Measurements from ENCODE around the gene EBF3. TPM values are rescaled to one million over a fixed set of nuclear protein-coding genes. Genes with fewer than 3 reads are reported as not detected.

EBF3 gene
- total RNA-seq, 1 experiment from 2014 or later: not detected

DNA sequence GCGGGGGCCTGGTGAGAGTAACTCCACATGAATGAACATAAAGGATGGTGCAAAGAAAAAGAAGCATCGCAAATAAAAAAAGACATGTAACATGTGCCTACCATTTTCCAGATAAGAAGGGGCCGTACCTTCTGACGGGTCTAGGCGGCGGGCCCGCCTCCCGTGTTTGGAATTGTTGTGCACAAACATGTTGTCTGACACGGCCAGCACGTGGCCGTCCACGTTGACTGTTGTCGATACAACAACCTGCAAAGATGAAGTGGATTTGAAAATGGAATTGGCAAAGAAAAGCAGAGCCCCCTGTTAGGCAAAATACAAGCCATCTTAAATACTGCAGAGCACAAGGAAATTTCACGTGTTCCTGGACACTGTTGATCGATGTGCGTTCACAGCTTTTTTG, 90.7 kb downstream of the EBF3 start:
- no peak for DNase-seq (ENCODE audit: low spot score)

DNA sequence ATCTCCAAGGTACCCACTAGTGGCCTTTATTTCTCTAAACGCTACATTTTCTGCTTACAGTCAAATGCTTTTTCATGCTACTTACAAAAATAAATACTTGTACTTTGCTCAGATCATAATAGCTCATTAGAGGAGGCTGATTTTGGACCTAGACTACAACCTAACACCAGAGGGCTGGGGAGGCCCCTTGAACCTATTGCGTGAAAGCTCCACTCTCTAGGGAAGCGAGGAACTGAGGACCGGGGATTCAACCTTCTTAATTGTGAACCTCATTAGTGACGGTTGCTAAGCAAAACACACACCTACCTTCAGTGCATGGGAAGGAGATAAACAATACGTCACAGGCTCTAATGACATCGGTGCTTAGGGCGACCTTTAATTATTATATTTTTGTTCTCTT, 92.1 kb downstream of the EBF3 start:
- DNase-seq (ENCODE audit: low spot score): no peak

DNA sequence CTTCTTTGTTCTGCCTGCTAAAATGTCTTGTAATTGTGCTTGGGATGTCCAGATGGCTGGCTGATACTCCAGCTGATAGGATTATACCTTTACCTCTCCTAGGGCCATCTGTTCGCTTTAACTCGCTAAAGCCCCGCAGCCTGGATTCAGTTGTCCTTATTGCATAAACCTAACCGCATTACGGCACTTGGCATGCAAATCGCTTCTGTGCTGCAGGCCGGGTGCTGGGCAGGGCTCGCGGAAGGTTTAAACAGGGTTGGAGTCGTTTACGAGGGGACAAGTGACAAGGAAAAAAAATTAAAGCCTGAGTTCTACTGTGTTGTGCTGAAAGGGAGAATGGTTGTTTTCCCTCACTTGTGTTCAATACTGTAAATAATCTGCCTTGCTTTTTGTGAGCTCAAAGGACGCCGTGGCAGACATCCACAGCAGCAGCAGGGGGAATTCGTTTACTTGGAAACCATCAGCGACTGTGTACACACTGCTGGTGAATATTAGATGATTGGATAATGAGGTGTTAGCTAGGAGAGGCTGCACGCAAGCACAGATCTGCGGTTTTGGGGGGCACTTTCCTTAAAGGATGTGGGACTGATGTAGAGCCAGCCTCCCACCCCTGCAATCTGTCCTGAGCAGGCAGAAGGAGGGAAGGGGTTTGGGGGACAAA, 93.0 kb downstream of the EBF3 start:
- DNase-seq (ENCODE audit: low spot score): no peak

DNA sequence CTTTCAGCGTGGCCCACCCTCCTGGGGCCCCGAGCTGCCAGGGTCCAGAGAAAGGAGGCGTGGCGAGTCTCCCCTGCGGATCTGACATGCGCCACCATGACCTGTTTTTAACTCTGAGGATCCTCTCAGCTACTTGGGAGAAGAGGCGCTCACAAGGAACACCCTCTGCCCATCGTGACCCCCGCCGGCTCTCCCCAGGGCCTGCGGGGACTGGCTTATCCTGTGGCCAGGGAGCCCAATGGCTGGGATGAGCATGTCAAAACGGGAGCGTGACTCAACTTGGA, 93.7 kb downstream of the EBF3 start:
- DNase-seq (ENCODE audit: low spot score): no peak

DNA sequence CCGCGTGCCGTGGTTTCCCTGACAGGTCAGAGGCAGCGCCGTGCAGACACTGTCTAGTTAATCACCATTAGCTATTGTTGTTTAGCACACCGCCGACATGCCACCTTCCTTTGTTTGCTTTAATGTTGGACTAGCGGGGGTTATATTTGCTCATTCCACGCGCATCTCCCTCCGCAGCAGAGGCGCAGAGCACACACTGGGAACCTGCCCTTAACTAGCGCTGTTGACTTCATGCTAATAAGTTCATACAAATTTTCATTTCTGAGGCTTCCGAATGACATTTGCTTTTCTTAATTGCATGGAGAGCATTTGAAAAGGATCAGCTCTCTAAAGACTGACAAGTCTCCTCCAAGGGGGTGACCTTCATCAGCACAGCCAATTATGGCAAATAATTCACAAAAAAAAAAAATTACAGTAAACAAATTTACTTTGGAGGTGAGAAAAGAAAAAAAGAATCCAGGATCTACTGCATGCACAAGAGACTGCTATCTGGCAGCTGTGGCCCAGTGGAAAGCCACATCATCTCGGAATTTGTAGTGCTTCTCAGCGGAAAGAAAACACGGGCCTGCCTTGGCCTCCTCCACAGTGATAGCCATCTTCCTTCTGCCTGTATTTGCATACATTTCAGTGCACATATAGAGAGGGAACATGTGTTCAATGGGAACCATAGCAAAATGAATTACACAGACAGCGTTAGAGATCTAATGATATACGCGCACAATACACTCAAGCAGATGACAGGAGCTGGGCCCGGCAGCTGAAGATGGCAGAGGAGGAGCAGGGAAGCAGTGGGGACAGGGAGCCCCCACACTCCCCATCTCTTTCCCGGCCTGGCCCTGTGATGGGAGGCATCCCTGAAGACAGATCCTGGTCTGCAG, 94.2 kb downstream of the EBF3 start:
- no peak for DNase-seq (ENCODE audit: low spot score)

DNA sequence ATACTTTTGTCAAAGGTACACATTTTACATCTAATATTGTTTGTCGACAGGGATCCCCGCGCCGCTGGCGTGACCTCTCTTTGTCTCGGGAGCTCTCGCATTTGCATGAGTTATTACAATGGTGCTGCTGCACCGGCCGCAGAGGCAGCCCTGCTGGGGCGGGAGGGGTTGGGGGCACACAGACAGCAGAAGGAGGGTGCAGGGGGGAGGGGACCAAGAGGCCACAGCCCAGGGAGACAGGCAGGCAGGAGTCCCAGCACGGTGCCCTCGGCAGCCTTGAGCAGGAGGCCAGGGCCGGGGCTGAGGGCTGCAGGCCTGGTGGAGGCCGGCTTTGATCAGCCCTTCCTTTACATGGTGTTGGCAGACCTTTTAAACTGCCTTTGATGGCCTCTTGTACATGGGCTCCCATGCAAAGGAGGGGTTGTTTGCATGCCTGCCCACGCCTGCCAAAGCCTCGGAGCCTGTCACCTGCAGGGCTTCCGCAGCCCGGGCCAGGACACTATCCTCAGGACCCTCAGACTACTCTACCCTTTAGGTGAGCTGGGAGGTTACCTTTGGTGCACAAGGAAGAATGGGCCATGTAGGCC, 95.5 kb downstream of the EBF3 start:
- no peak for DNase-seq (ENCODE audit: low spot score)

DNA sequence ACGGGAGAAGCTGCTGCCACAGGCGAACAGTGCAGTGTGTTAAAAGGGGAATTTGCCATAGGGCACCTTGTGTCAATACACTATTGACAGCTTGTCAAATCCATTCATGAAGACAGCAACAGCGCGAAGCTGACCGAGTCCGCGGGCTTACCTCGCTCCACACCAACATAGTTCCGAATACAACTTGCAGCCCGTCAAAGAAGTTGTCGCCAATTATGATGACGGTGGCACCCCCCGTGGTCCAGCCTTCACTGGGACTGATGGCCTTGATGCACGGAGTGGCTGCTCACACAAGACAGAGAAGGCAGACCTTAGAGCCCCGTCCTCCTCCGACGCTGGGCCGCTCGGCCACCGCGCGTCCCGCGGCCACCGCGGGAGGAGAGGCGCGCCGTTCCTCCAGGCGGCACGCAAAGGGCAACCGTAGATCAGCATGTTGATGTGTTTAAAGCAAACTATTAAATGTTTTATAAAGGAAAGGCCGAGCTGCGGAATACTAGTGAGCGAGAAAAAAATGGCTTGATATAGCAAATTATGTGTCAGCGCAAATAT, 96.4 kb downstream of the EBF3 start:
- DNase-seq (ENCODE audit: low spot score): no peak

DNA sequence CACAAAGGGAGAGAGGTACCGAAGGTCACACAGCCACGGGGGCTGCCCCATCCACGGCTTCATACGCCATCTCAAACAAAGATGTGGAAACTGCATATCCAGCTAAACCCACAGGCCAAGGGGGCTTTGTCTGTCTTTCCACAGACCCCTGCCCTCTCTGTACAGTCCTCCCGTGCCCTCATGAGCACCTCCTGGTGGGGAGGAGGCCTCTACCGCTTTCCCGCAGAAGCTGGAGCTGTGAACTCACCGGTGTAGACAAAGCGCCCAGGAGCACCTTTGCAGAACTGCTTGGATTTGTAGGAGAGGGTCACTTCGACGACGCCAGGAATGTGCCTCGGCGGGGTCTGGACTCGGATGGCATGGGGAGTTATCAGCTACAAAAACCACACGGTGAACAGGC, 97.2 kb downstream of the EBF3 start:
- DNase-seq (ENCODE audit: low spot score): no peak

DNA sequence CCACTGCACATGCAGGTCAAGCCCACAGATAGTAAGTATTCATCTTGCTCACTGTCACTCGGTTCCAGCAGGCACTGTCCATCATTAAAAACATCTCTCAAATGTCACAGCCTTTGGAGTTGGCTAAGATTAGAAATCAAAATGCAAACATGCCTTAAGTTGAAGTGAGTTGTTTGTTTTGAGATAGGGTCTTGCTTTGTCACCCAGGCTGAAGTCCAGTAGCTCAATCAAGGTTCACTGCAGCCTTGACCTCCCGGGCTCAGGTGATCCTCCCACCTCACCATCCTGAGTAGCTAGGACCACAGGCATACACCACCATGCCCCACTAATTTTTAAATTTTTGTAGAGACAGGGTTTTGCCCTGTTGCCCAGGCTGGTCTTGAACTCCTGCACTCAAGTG, 98.1 kb downstream of the EBF3 start:
- DNase-seq (ENCODE audit: low spot score): no peak

DNA sequence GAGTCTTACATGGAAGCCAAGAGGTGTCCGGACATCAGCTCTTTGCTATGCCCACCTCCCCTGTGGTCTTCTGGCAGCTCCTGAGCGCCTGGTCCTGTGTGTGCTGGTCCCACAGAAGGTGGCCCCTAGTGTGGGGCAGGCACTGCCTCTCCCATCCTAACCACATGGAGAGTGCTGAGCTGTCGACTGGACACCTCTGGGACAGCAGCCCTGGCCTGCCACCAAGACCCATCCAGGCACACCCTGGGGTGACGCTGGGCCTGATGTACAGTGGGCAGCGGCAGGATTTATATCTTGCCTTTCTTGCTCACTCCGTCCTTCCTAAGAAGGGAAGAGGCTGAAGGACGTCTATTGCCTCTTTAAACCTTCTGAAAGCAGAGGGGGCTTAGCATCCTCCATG, 98.7 kb downstream of the EBF3 start:
- DNase-seq (ENCODE audit: low spot score): no peak

DNA sequence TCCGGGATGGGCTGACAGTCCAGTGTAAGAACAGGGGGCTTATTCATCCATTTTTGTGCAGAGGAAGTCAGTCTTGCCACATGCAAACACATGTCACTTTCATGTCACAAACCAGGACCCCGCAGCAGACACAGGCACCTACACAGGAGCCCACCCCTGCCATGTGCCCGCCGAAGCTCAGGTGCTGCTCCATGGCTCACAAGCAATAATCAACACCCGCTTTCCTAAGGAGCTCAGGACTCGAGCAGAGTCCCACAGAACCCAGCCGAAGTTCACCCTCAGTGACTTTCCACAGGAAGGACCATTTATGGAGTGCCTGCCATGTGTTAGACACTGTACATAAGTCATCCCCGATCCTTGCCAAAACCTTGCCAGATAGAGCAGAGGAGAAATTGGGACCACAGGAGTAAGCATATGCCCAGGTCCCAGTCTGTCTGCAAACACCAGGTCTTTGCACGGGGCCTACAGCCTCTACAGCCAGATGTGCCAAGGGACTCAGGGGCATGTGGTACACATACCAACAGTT, 99.4 kb downstream of the EBF3 start:
- DNase-seq (ENCODE audit: low spot score): no peak

DNA sequence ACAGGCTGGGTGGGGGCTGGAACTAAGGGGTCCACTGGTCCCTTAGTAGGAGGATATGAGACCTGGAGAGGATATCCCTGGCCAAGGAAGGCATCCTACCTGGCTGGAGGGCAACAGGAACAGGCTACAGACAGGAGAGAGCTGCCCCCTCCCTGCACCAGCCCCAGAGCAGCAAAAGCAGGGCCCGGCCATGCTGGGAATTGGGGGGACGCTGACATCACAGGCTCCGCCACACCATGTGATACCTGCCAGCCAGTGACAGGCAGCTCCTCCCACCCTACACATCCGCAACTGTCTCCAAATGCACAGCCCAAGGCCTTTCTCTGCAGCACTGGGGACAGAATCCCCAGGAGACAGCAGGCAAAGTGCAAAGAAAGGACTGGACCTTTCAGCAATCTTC, 100.0 kb downstream of the EBF3 start:
- DNase-seq (ENCODE audit: low spot score): no peak

DNA sequence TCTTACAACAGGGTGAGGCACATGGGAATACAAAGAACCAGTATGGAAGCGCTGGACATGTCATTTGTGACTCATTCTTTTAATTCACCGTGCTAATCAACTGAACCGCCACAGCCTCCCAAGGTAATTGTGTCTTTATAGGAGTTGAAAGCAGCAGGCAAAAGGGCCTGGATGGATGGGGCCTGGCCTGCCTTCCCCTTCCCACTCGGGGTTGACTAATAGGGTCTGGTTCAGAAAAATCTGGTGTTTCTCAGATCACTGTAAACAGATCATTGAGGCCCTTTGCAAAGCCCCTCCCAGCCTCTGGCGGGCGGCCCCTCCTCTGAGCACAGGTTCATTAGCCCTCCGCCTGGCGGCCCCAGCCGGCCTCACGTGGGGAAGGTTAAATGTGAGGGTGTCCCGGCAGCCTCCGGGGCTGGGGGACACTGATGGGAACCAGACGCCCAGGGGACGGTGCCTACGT, 100.8 kb downstream of the EBF3 start:
- no peak for DNase-seq (ENCODE audit: low spot score)

DNA sequence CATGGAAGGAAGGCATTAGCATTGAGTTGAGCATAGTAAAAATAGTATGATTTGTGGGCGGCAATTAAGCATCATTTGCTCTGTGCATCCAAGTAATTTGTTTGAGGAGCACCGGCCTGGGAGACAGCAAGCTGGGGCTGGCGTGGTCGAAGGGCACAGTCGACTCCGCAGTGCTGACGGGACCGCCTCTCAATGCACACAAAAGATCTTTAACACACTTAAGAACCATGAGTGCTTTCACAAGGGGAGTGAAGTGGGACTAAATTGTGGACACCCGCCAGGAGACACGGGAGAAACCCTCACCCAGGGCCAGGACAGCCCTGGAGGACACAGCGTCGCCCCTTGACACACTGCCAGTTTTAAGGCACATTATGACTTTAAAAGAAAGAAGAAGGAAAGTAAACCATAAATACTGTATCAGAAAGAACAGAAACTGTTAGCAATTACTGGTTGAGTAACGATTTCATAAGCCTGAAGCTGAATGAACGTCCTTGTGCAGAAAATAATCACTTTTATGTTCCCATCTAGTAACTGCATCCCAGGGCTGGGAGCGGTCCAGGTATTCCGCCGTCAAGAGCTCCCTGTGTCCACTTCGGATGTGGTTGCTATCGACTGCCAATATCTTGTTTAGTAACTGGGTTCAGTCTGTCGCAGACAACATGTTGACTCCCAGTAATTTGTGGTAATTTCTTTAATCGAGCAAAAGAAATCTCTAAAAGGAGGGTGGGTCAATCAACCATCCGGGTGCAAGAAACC, 102.1 kb downstream of the EBF3 start:
- DNase-seq (ENCODE audit: low spot score): no peak

DNA sequence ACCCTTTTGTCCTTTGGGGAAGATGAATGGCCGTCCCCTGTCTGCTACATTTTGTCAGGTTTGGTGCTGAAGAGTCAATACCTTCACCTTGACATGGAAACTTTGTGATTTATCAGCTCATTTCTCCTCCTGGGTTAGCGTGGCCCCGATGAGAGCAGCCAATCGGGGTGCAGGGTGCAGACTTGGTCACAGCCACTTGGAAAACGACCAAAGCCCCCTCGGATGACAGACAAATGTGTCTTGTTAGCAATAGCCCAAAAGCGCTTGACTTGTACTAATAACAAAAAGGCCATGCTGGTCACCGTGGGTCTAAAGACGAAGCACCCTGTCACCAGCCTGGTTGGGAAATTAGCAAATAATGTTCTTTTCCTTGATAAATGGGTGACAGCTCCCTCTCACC, 103.7 kb downstream of the EBF3 start:
- no peak for DNase-seq (ENCODE audit: low spot score)

DNA sequence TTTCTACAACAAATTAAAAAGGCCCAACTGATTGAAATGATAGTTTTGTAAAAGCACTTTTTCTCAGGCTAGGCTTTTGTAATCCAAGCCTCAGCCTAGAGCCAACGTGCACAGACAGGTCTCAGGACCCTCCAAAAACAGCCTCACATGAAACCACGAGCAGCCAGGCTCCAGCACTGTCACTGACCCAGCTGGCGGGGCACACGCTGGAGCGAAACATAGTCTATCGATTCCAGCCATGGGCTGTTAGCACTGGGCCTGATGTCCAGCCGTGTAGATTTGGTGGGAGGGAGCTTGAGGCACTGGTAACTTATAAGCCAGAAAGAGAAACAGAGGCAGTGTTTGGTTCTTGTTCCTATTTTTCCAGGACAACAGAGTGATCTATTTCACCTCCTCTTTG, 104.5 kb downstream of the EBF3 start:
- no peak for DNase-seq (ENCODE audit: low spot score)

DNA sequence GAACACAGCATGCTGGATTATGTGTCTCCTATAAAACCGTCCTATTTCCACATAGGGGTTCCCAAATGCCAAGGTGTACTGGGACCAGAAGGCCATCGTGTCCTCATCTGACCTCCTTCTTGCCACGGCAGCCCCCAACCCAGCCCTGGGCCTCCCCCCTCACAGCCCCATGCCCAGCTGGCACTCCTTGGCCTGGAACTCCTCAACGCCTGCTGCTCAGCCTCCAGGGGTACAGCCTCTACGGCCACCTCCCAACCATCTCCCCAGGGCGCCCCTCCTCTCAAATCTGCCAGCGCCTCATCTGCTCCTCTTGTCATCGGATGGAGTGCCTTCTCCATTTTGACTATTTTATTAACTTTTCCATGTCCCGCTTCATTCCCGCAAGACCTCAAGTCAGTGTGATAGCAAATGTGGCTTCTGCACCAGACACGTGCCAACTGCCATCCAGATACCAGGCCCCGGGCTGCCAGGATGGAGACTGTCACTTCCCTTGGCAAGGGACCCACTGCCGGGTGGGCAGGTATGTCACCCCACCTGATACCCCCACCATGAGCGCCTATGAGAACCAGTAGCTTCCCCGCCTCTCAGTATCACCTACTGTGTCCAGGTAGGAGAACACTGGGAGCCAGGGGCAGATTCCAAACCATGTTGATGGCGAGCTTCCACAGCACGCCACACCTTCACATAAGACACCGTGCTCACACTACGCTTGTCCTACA, 106.7 kb downstream of the EBF3 start:
- no peak for DNase-seq (ENCODE audit: low spot score)

DNA sequence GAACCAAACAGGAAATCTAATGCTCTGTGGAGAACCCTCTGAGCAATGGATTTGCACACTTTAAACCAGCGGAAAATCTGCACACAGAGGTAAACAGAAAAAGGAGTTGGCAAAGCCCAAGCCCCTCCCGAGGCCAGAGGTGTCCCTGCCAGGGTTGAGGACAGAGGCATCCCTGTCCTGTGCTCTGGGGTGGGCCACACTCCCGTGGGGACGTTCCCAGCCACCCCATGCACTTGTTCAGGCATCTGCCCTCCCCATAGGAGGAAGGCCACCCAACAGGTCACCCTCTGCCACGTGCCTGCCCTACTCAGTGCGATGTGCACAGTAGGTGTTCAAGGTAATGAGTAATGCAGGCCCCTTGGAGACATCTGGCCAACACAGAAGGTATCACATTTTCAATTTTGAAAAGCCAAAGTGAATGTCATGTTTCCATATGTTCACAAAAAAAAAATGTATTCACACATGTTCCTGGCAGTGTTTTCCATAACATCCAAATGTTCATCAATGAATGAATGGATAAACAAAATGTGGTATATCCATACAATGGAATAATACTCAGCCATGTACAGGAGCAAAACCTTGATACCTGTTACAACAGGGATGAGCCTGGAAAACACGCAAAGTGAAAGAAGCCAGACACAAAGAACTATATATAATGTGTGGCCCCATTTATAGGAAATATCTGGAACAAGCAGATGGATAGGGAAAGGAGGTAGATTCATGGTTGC, 108.1 kb downstream of the EBF3 start:
- no peak for DNase-seq (ENCODE audit: low spot score)

DNA sequence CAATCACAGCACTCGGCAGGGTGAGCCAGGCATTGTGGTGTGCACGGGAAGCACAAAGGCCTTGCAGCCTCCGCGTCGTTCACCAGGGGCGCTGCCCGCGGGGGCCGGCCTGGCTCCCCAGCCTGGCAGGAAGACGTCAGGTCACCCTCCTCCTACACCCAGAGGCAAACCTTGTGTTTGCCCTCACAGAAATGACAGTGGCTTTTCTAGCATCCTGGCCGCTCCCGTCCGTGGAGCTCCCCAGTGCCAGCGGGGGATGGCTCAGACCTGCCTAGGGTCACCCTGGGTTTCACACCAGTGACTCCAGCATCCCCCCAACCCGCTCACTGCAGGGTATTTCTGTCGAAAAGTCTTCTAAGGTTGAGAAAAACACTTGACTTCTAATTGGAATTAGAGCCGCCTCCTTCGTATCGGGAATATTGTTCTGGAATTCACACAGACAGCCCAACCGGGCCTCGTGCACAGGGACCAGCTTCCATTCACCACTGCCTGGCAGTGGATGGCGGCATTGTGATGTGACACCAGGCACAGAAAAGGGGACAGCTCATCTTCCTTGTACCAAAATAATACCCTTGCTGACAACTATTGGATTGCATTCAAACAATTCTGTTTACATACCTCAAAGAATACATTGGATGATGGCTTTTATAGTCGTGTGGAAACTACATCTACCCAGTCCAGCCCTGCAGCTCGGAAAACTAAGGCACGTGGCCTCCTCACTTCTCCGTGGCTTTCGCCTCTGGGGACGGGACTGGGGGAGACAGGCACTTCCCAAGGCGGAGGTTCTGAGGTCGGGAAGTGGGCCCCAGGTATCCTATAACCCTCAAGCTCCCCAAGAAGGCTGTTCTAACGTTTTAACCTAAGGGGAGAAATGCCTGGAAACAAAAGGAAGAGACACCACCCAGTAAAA, 109.0 kb downstream of the EBF3 start:
- DNase-seq (ENCODE audit: low spot score): no peak

All from HT-29 (cell line).